ENCODE measurements around the gene AK5.

Gene AK5

GRCh38 chr1:77383236-77383635 is 101.4 kb downstream of the AK5 start:
- Mint-ChIP-seq H3K36me3 (no peaks in the 10 kb centered on the region), H3K9me3 (no peaks in the 10 kb centered on the region)

GRCh38 chr1:77385551-77385950 is 103.7 kb downstream of the AK5 start:
- Mint-ChIP-seq H3K27ac (no peak overlapping the region), H3K4me3 (no peak overlapping the region), H3K9me3 (no peaks in the 10 kb centered on the region), H3K36me3 (no peaks in the 10 kb centered on the region), H3K4me1 (no peaks in the 10 kb centered on the region), H3K27me3 (peaks cover 2% of the 10 kb centered on the region)
- ATAC-seq (ENCODE audit: low read depth) (no peak), DNase-seq (ENCODE audit: low spot score in 2 of 2) (no peak)

More at GRCh38 chr1:77383236-77383635, 101.4 kb downstream of the AK5 start:
- Mint-ChIP-seq H3K4me3 (no peak overlapping the region), H3K4me1 (no peaks in the 10 kb centered on the region), H3K27ac (no peak overlapping the region), H3K27me3 (peaks cover 2% of the 10 kb centered on the region)
- ATAC-seq (ENCODE audit: low read depth) (no peak), DNase-seq (ENCODE audit: low spot score in 2 of 2) (no peak)

- H3K27me3 Mint-ChIP-seq, result peaks cover 1% of the 10 kb centered on the region
- ATAC-seq (ENCODE audit: low read depth) (no peak), DNase-seq (ENCODE audit: low spot score in 2 of 2) (no peak)
- H3K27ac Mint-ChIP-seq, result no peak overlapping the region
- no peaks in the 10 kb centered on the region for H3K36me3 Mint-ChIP-seq
- H3K9me3 Mint-ChIP-seq, result no peaks in the 10 kb centered on the region
- H3K4me1 Mint-ChIP-seq, result no peaks in the 10 kb centered on the region
- H3K4me3 Mint-ChIP-seq, result no peak overlapping the region
Observed at GRCh38 chr1:77386276-77386675, 104.5 kb downstream of the AK5 start.

GRCh38 chr1:77387553-77387952 is 105.7 kb downstream of the AK5 start:
- H3K27ac Mint-ChIP-seq, result no peak overlapping the region
- peaks cover 1% of the 10 kb centered on the region for H3K27me3 Mint-ChIP-seq
- DNase-seq (ENCODE audit: low spot score in 2 of 2) (no peak), ATAC-seq (ENCODE audit: low read depth) (no peak)
- H3K9me3 Mint-ChIP-seq, result no peaks in the 10 kb centered on the region
- no peak overlapping the region for H3K4me3 Mint-ChIP-seq
- H3K36me3 Mint-ChIP-seq, result no peaks in the 10 kb centered on the region
- no peaks in the 10 kb centered on the region for H3K4me1 Mint-ChIP-seq

GRCh38 chr1:77388661-77389060 is 106.8 kb downstream of the AK5 start:
- DNase-seq (ENCODE audit: low spot score in 2 of 2), result no peak
- Mint-ChIP-seq H3K9me3 (no peaks in the 10 kb centered on the region), H3K4me3 (no peak overlapping the region), H3K27me3 (peaks cover 1% of the 10 kb centered on the region), H3K4me1 (no peaks in the 10 kb centered on the region), H3K36me3 (no peaks in the 10 kb centered on the region), H3K27ac (no peak overlapping the region)
- no peak for ATAC-seq (ENCODE audit: low read depth)

- no peak for DNase-seq (ENCODE audit: low spot score in 2 of 2)
- no peak for ATAC-seq (ENCODE audit: low read depth)
- Mint-ChIP-seq H3K4me1 (no peaks in the 10 kb centered on the region), H3K36me3 (no peaks in the 10 kb centered on the region), H3K4me3 (no peak overlapping the region), H3K9me3 (no peaks in the 10 kb centered on the region), H3K27ac (no peak overlapping the region), H3K27me3 (peaks cover 5% of the 10 kb centered on the region)
Observed at GRCh38 chr1:77392486-77392885, 110.7 kb downstream of the AK5 start.

GRCh38 chr1:77394166-77394565 is 112.3 kb downstream of the AK5 start:
- H3K27me3 Mint-ChIP-seq, result peaks cover 7% of the 10 kb centered on the region
- H3K4me3 Mint-ChIP-seq, result no peak overlapping the region
- no peak overlapping the region for H3K27ac Mint-ChIP-seq
- H3K4me1 Mint-ChIP-seq, result no peaks in the 10 kb centered on the region
- ATAC-seq (ENCODE audit: low read depth), result no peak
- H3K9me3 Mint-ChIP-seq, result no peaks in the 10 kb centered on the region
- DNase-seq (ENCODE audit: low spot score in 2 of 2), result no peak
- no peaks in the 10 kb centered on the region for H3K36me3 Mint-ChIP-seq

- Mint-ChIP-seq H3K4me3 (no peak overlapping the region), H3K9me3 (no peaks in the 10 kb centered on the region), H3K27me3 (peaks cover 5% of the 10 kb centered on the region), H3K4me1 (no peaks in the 10 kb centered on the region), H3K36me3 (no peaks in the 10 kb centered on the region), H3K27ac (no peak overlapping the region)
- ATAC-seq (ENCODE audit: low read depth) (no peak), DNase-seq (ENCODE audit: low spot score in 2 of 2) (no peak)
Observed at GRCh38 chr1:77395051-77395450, 113.2 kb downstream of the AK5 start.

- Mint-ChIP-seq H3K36me3 (no peaks in the 10 kb centered on the region), H3K27ac (no peak overlapping the region), H3K27me3 (peaks cover 5% of the 10 kb centered on the region), H3K4me3 (no peak overlapping the region), H3K4me1 (no peaks in the 10 kb centered on the region), H3K9me3 (no peaks in the 10 kb centered on the region)
- DNase-seq (ENCODE audit: low spot score in 2 of 2) (no peak), ATAC-seq (ENCODE audit: low read depth) (no peak)
Observed at GRCh38 chr1:77398152-77398551, 116.3 kb downstream of the AK5 start.

- peaks cover 3% of the 10 kb centered on the region for H3K27me3 Mint-ChIP-seq
- H3K4me3 Mint-ChIP-seq, result no peak overlapping the region
- ATAC-seq (ENCODE audit: low read depth), result no peak
- no peaks in the 10 kb centered on the region for H3K4me1 Mint-ChIP-seq
- H3K27ac Mint-ChIP-seq, result no peak overlapping the region
- H3K36me3 Mint-ChIP-seq, result no peaks in the 10 kb centered on the region
- H3K9me3 Mint-ChIP-seq, result no peaks in the 10 kb centered on the region
- DNase-seq (ENCODE audit: low spot score in 2 of 2), result no peak
Observed at GRCh38 chr1:77399250-77400086, 117.6 kb downstream of the AK5 start.

- Mint-ChIP-seq H3K36me3 (no peaks in the 10 kb centered on the region), H3K4me3 (no peak overlapping the region), H3K27ac (no peak overlapping the region), H3K27me3 (peaks cover 3% of the 10 kb centered on the region), H3K4me1 (no peaks in the 10 kb centered on the region), H3K9me3 (no peaks in the 10 kb centered on the region)
- DNase-seq (ENCODE audit: low spot score in 2 of 2) (no peak), ATAC-seq (ENCODE audit: low read depth) (no peak)
Observed at GRCh38 chr1:77400781-77401180, 119.0 kb downstream of the AK5 start.

GRCh38 chr1:77401384-77401783 is 119.6 kb downstream of the AK5 start:
- ATAC-seq (ENCODE audit: low read depth), result no peak
- Mint-ChIP-seq H3K27me3 (peaks cover 6% of the 10 kb centered on the region), H3K36me3 (no peaks in the 10 kb centered on the region), H3K27ac (no peak overlapping the region), H3K4me1 (no peaks in the 10 kb centered on the region), H3K9me3 (no peaks in the 10 kb centered on the region), H3K4me3 (no peak overlapping the region)
- no peak for DNase-seq (ENCODE audit: low spot score in 2 of 2)

GRCh38 chr1:77405186-77405585 is 123.4 kb downstream of the AK5 start:
- DNase-seq (ENCODE audit: low spot score in 2 of 2), result no peak
- Mint-ChIP-seq H3K27me3 (peaks cover 9% of the 10 kb centered on the region), H3K4me1 (no peaks in the 10 kb centered on the region), H3K9me3 (peaks cover 6% of the 10 kb centered on the region), H3K36me3 (no peaks in the 10 kb centered on the region), H3K4me3 (no peak overlapping the region), H3K27ac (no peak overlapping the region)
- ATAC-seq (ENCODE audit: low read depth), result no peak

- ATAC-seq (ENCODE audit: low read depth) (no peak), DNase-seq (ENCODE audit: low spot score in 2 of 2) (no peak)
- H3K27ac Mint-ChIP-seq, result no peak overlapping the region
- peaks cover 12% of the 10 kb centered on the region for H3K27me3 Mint-ChIP-seq
- H3K9me3 Mint-ChIP-seq, result peaks cover 8% of the 10 kb centered on the region
- peaks cover 2% of the 10 kb centered on the region for H3K36me3 Mint-ChIP-seq
- H3K4me1 Mint-ChIP-seq, result no peaks in the 10 kb centered on the region
- no peak overlapping the region for H3K4me3 Mint-ChIP-seq
Observed at GRCh38 chr1:77406661-77407060, 124.8 kb downstream of the AK5 start.

- no peak overlapping the region for H3K27ac Mint-ChIP-seq
- no peak for ATAC-seq (ENCODE audit: low read depth)
- H3K9me3 Mint-ChIP-seq, result peaks cover 10% of the 10 kb centered on the region
- no peak overlapping the region for H3K4me3 Mint-ChIP-seq
- H3K27me3 Mint-ChIP-seq, result peaks cover 16% of the 10 kb centered on the region
- H3K36me3 Mint-ChIP-seq, result peaks cover 2% of the 10 kb centered on the region
- no peak for DNase-seq (ENCODE audit: low spot score in 2 of 2)
- H3K4me1 Mint-ChIP-seq, result no peaks in the 10 kb centered on the region
Observed at GRCh38 chr1:77407738-77408375, 126.0 kb downstream of the AK5 start.

All from memory B cell (primary cell).